Measurements from ENCODE around the gene ZFHX2.

DNA sequence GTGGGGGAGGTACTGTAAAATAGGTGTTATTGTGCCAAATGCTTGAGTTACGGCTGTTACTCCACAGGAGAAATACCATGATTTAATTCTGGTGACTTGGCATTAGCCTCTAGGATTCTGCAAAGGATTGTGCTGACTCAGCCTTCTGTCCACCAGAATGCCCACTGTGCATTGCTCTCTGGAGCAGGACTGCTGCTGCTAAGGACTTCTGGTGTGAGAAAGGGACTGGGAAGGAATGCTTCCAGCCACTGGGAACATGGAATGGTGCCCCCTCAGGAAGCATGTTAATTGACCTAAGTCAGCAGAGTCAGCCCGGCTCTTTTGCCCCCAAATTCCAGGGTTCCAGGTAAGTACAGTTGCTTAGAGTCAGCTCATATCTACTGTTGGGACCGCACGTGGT is 32.9 kb downstream of the ZFHX2 start:
- TF ChIP-seq, protein P1, sequence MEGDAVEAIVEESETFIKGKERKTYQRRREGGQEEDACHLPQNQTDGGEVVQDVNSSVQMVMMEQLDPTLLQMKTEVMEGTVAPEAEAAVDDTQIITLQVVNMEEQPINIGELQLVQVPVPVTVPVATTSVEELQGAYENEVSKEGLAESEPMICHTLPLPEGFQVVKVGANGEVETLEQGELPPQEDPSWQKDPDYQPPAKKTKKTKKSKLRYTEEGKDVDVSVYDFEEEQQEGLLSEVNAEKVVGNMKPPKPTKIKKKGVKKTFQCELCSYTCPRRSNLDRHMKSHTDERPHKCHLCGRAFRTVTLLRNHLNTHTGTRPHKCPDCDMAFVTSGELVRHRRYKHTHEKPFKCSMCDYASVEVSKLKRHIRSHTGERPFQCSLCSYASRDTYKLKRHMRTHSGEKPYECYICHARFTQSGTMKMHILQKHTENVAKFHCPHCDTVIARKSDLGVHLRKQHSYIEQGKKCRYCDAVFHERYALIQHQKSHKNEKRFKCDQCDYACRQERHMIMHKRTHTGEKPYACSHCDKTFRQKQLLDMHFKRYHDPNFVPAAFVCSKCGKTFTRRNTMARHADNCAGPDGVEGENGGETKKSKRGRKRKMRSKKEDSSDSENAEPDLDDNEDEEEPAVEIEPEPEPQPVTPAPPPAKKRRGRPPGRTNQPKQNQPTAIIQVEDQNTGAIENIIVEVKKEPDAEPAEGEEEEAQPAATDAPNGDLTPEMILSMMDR (IDR thresholded peaks at IDR 0.05; ENCODE audit: insufficient read depth, low read depth, low read length): no peak
- TF ChIP-seq EZH2 (IDR thresholded peaks at IDR 0.05; ENCODE audit: insufficient read depth, low read length): no peak

All from astrocyte (in vitro differentiated cells and primary cell).